Loucy (cell line): Measurements from ENCODE around the gene EXOSC7.

Source experiments
- CTCF ChIP-seq: fragments of 200-600 bp; sonication (generic); conservative IDR thresholded peaks from 2 replicates; pipeline ENCODE4 v1.5.1; 2014; ENCODE audit warnings: mild to moderate bottlenecking, antibody characterized with exemption, low read length
- EZH2phosphoT487 ChIP-seq: fragments of 200-600 bp; IDR thresholded peaks from 2 replicates; pipeline ENCODE4 v1.6.1; 2018; ENCODE audit warnings: antibody characterized with exemption, mild to moderate bottlenecking, moderate library complexity, borderline replicate concordance

- TF ChIP-seq CTCF (no peak), EZH2phosphoT487 (no peak)
Measured at GRCh38 chr3:44932271-44932670, 43.8 kb upstream of the EXOSC7 start.
